DMS114 treated with DMSO at 0.1 percent for 48 hours (cell line): ENCODE results near the gene UHRF2.
"Not testable (repeated sequence)": the region's sequence is repeated elsewhere in the genome, so short reads cannot be mapped to it uniquely, and the experiment has no call there.

Experiments used
- DNase-seq: peaks from one replicate; lab custom pipeline; 2025; ENCODE audit not compliant: unreplicated experiment; lab: John Stamatoyannopoulos, UW

UHRF2 gene

GRCh38 chr9:6484210-6484609, 71.2 kb downstream of the UHRF2 start:
- no peak for DNase-seq

GRCh38 chr9:6488395-6488794, 75.4 kb downstream of the UHRF2 start:
- no peak for DNase-seq

- no peak for DNase-seq
Measured at GRCh38 chr9:6489099-6489498, 76.1 kb downstream of the UHRF2 start.

- DNase-seq = no peak
Measured at GRCh38 chr9:6490863-6491262, 77.9 kb downstream of the UHRF2 start.

GRCh38 chr9:6495466-6495865, 82.5 kb downstream of the UHRF2 start:
- DNase-seq = no peak

- DNase-seq = no peak
Measured at GRCh38 chr9:6498982-6499381, 86.0 kb downstream of the UHRF2 start.

GRCh38 chr9:6501526-6502210, 88.7 kb downstream of the UHRF2 start:
- DNase-seq = no peak

- DNase-seq = no peak
Measured at GRCh38 chr9:6502399-6502798, 89.4 kb downstream of the UHRF2 start.

GRCh38 chr9:6506571-6506970, 93.6 kb downstream of the UHRF2 start:
- DNase-seq = no peak

- DNase-seq = no peak
Measured at GRCh38 chr9:6512085-6512657, 99.2 kb downstream of the UHRF2 start.

GRCh38 chr9:6522263-6522662, 109.3 kb downstream of the UHRF2 start:
- no peak for DNase-seq

GRCh38 chr9:6525326-6526045, 112.5 kb downstream of the UHRF2 start:
- no peak for DNase-seq

- DNase-seq = no peak
Measured at GRCh38 chr9:6535594-6535993, 122.6 kb downstream of the UHRF2 start.

- DNase-seq = no peak
Measured at GRCh38 chr9:6538666-6539071, 125.7 kb downstream of the UHRF2 start.

- not testable (repeated sequence) for DNase-seq
Measured at GRCh38 chr9:6542617-6543016, 129.6 kb downstream of the UHRF2 start.

GRCh38 chr9:6543204-6543603, 130.2 kb downstream of the UHRF2 start:
- DNase-seq = no peak

- DNase-seq = no peak
Measured at GRCh38 chr9:6545017-6545691, 132.2 kb downstream of the UHRF2 start.

- DNase-seq = no peak
Measured at GRCh38 chr9:6549106-6549800, 136.3 kb downstream of the UHRF2 start.

GRCh38 chr9:6551136-6551535, 138.1 kb downstream of the UHRF2 start:
- no peak for DNase-seq

GRCh38 chr9:6552033-6552432, 139.0 kb downstream of the UHRF2 start:
- no peak for DNase-seq

GRCh38 chr9:6552498-6553121, 139.6 kb downstream of the UHRF2 start:
- no peak for DNase-seq
